ENCODE measurements around the gene SCARB1. TPM values are rescaled to one million over a fixed set of nuclear protein-coding genes. Genes with fewer than 3 reads are reported as not detected.

The SCARB1 gene
- polyA plus RNA-seq, 2 donors, result 7.4 to 8.6 TPM

DNA sequence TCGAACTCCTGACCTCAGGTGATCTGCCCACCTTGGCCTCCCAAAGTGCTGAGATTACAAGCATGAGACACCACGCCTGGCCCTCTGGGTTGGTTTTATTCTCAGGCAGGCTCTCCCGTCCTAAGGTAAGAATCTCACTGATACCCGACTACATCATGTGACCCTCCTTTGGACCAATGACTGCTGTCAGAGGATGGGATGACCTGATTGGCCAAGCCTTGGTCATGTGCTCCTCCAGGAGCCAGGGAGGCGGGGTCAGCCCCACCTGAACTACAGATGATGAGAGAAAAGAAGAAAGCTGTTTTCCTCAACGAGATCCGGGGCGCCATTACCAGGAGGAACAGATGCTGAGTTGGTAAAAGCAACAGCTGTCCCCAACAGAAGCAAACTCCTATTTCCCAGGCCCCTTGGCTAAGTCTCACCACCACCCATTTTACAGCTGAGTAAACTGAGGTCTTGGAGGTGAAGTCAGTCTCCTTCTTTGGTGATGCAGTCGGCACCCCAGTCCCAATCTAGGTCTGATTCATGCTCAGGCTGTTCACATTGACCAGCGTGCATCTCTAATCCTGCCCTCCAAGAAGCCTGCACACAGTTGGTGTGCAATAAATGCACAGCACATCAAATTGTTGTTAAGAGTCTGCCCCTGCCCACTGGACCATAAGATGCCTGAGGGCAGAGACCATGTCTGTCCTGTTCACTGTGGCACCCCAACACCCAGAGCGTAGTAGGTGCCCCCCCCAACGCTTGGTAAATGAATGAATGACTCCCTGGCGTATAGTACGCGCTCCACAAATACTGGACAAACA, 118.8 kb downstream of the SCARB1 start:
- Histone ChIP-seq H3K27ac (ENCODE audit: low read depth in 2 of 2, low read length in 1 of 2) (peak overlapping the region in 1 of 2 donors; percentile 27), H3K27me3 (ENCODE audit: control insufficient read depth in 1 of 2, insufficient read depth in 2 of 2, low read length in 2 of 2) (no peaks in the 10 kb centered on the region), H3K9me3 (ENCODE audit: control insufficient read depth in 2 of 2, insufficient read depth in 1 of 2, low read depth in 1 of 2, low read length in 1 of 2) (peaks cover 0 to 2% of the 10 kb centered on the region in 2 donors), H3K4me3 (ENCODE audit: low read depth in 1 of 2, low read length in 2 of 2) (no peak overlapping the region), H3K4me1 (ENCODE audit: control insufficient read depth in 2 of 2, insufficient read depth in 2 of 2, low read length in 1 of 2) (peaks cover 3 to 7% of the 10 kb centered on the region in 2 donors), H3K36me3 (ENCODE audit: control insufficient read depth in 2 of 2, insufficient read depth in 2 of 2, low read length in 1 of 2) (no peaks in the 10 kb centered on the region)
- 87 to 91% methylated on average over 15 of the region's 15 CpGs for WGBS, 2 donors

DNA sequence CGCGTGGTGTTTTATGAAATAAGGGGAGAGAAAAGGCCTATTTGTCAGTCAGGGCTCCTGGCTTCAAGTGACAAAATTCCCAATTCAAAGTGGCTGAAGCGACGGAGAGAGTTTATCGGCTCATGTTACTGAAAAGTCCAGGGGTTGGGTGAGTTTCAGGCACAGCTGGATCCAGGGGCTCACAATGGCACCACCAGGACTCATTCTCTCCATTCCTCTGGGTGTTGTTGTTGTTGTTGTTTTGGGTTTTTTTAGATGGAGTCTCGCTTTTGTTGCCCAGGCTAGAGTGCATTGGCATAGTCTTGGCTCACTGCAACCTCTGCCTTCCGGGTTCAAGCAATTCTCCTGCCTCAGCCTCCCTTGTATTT, 119.4 kb downstream of the SCARB1 start:
- Histone ChIP-seq H3K4me1 (ENCODE audit: control insufficient read depth in 2 of 2, insufficient read depth in 2 of 2, low read length in 1 of 2) (peaks cover 3 to 7% of the 10 kb centered on the region in 2 donors), H3K36me3 (ENCODE audit: control insufficient read depth in 2 of 2, insufficient read depth in 2 of 2, low read length in 1 of 2) (no peaks in the 10 kb centered on the region), H3K27ac (ENCODE audit: low read depth in 2 of 2, low read length in 1 of 2) (peak overlapping the region in 1 of 2 donors; percentile 27), H3K9me3 (ENCODE audit: control insufficient read depth in 2 of 2, insufficient read depth in 1 of 2, low read depth in 1 of 2, low read length in 1 of 2) (peaks cover 0 to 2% of the 10 kb centered on the region in 2 donors), H3K4me3 (ENCODE audit: low read depth in 1 of 2, low read length in 2 of 2) (no peak overlapping the region), H3K27me3 (ENCODE audit: control insufficient read depth in 1 of 2, insufficient read depth in 2 of 2, low read length in 2 of 2) (no peaks in the 10 kb centered on the region)
- WGBS, 2 donors, result 91 to 93% methylated on average over 7 of the region's 7 CpGs

DNA sequence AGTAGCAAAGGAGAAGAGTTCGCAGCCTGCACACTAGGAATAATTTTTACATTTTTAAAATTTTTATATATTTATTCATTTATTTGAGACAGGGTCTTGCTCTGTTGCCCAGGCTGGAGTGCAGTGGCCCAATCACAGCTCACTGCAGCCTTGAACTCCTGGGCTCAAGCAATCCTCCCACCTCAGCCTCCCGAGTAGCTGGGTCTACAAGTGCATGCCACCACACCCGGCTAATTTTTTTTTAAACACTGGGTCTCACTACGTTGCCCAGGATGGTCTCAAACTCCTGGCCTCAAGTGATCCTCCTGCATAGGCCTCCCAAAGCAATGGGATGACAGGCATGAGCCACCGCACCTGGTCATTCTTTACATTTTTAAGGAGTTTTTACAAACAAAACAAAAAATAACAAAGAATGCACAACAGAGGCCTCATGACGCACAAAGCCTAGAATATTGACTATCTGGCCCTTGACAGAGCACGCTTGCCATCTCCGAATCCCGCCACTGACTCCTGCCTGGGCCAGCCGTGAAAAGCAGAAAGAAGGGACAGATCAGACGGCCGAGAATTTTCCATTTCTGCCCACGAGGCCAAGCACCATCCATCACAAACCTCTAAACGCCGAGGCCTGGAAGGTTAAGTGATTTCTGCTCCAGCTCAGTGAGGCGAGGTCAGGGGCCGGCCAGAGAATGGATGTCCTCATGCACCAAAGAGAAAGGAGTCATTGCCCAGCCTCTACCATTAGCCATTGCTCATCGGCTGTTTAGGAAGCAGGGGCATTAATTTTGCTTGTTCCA, 120.0 kb downstream of the SCARB1 start:
- WGBS, 2 donors, result 80 to 83% methylated on average over 18 of the region's 18 CpGs
- peak overlapping the region; percentile 27 to 37 for H3K27ac ChIP-seq (ENCODE audit: low read depth in 2 of 2, low read length in 1 of 2)

DNA sequence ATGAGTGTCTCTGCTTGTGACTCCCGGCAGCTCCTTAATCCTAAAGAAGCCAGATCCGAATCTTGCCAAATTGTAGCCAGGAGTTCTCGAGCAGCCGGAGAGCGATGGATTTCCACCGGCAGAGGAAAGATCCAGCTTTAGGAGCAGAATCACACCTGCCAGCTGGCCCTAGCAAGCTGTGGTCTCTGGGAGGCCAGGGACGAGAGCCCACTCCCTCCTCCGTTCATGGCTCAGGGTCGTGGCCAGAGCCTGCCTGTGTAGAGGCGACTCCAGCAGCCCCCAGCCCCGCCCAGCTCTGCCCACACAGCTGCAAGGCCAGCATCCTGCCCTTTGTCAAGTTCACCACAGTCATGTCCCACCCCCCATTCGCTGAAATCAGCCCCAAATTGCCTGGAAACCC, 121.0 kb downstream of the SCARB1 start:
- 59 to 60% methylated on average over 12 of the region's 12 CpGs for WGBS, 2 donors
- Histone ChIP-seq H3K36me3 (ENCODE audit: control insufficient read depth in 2 of 2, insufficient read depth in 2 of 2, low read length in 1 of 2) (no peaks in the 10 kb centered on the region), H3K4me3 (ENCODE audit: low read depth in 1 of 2, low read length in 2 of 2) (no peak overlapping the region), H3K27ac (ENCODE audit: low read depth in 2 of 2, low read length in 1 of 2) (peak overlapping the region; percentile 25 to 77), H3K9me3 (ENCODE audit: control insufficient read depth in 2 of 2, insufficient read depth in 1 of 2, low read depth in 1 of 2, low read length in 1 of 2) (peaks cover 0 to 2% of the 10 kb centered on the region in 2 donors), H3K27me3 (ENCODE audit: control insufficient read depth in 1 of 2, insufficient read depth in 2 of 2, low read length in 2 of 2) (no peaks in the 10 kb centered on the region), H3K4me1 (ENCODE audit: control insufficient read depth in 2 of 2, insufficient read depth in 2 of 2, low read length in 1 of 2) (peaks cover 3 to 10% of the 10 kb centered on the region in 2 donors)

More for the DNA sequence above, 120.0 kb downstream of the SCARB1 start:
- Histone ChIP-seq H3K4me1 (ENCODE audit: control insufficient read depth in 2 of 2, insufficient read depth in 2 of 2, low read length in 1 of 2) (peaks cover 3 to 8% of the 10 kb centered on the region in 2 donors), H3K4me3 (ENCODE audit: low read depth in 1 of 2, low read length in 2 of 2) (no peak overlapping the region), H3K27me3 (ENCODE audit: control insufficient read depth in 1 of 2, insufficient read depth in 2 of 2, low read length in 2 of 2) (no peaks in the 10 kb centered on the region), H3K36me3 (ENCODE audit: control insufficient read depth in 2 of 2, insufficient read depth in 2 of 2, low read length in 1 of 2) (no peaks in the 10 kb centered on the region), H3K9me3 (ENCODE audit: control insufficient read depth in 2 of 2, insufficient read depth in 1 of 2, low read depth in 1 of 2, low read length in 1 of 2) (peaks cover 0 to 2% of the 10 kb centered on the region in 2 donors)

DNA sequence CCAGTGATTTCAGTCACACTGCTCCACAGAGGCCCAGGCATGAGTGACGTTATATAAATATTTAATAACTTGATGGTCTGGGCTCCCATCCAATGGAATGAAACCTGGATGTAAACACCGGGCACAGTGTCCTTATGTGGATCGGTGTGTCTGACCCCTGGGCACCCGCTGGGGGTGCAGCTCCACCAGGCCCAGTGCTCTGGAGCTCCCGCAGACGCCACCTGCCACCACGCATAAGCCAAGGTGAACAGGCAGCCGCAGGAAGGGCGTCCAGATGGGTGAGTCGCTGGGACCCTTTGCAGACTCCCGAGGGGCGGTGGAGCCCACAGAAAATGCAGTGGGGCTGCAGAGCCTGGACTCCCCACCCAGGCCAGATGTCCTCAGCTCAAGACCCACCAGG, 121.6 kb downstream of the SCARB1 start:
- Histone ChIP-seq H3K36me3 (ENCODE audit: control insufficient read depth in 2 of 2, insufficient read depth in 2 of 2, low read length in 1 of 2) (no peaks in the 10 kb centered on the region), H3K9me3 (ENCODE audit: control insufficient read depth in 2 of 2, insufficient read depth in 1 of 2, low read depth in 1 of 2, low read length in 1 of 2) (peaks cover 0 to 2% of the 10 kb centered on the region in 2 donors), H3K4me1 (ENCODE audit: control insufficient read depth in 2 of 2, insufficient read depth in 2 of 2, low read length in 1 of 2) (peaks cover 3 to 10% of the 10 kb centered on the region in 2 donors), H3K27ac (ENCODE audit: low read depth in 2 of 2, low read length in 1 of 2) (peak overlapping the region; percentile 25 to 77), H3K4me3 (ENCODE audit: low read depth in 1 of 2, low read length in 2 of 2) (no peak overlapping the region), H3K27me3 (ENCODE audit: control insufficient read depth in 1 of 2, insufficient read depth in 2 of 2, low read length in 2 of 2) (no peaks in the 10 kb centered on the region)
- WGBS, 2 donors, result 61 to 74% methylated on average over 12 of the region's 12 CpGs

DNA sequence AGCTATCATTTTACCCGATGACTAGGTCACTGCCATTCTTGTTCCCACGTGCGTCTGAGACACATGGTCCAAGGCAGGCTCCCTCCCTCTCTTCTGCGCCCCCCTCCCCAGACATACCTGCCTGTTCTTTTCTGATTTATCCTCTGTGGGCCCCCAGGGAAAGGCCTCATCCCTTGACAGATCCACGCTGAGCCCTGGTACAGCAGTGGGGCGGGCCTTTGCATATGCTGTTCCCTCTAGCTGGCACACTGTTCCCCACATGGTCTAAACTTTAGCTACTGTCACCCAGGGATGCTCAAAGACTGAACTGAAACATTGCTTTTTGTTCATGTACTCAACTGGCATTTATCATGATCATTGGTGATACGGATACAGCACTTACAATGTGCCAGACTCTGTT, 122.5 kb downstream of the SCARB1 start:
- Histone ChIP-seq H3K9me3 (ENCODE audit: control insufficient read depth in 2 of 2, insufficient read depth in 1 of 2, low read depth in 1 of 2, low read length in 1 of 2) (peaks cover 0 to 2% of the 10 kb centered on the region in 2 donors), H3K27ac (ENCODE audit: low read depth in 2 of 2, low read length in 1 of 2) (peak overlapping the region in 1 of 2 donors; percentile 51), H3K4me3 (ENCODE audit: low read depth in 1 of 2, low read length in 2 of 2) (no peak overlapping the region), H3K4me1 (ENCODE audit: control insufficient read depth in 2 of 2, insufficient read depth in 2 of 2, low read length in 1 of 2) (peaks cover 0 to 6% of the 10 kb centered on the region in 2 donors), H3K36me3 (ENCODE audit: control insufficient read depth in 2 of 2, insufficient read depth in 2 of 2, low read length in 1 of 2) (no peaks in the 10 kb centered on the region), H3K27me3 (ENCODE audit: control insufficient read depth in 1 of 2, insufficient read depth in 2 of 2, low read length in 2 of 2) (no peaks in the 10 kb centered on the region)
- WGBS, 2 donors, result 83 to 93% methylated on average over 7 of the region's 7 CpGs

DNA sequence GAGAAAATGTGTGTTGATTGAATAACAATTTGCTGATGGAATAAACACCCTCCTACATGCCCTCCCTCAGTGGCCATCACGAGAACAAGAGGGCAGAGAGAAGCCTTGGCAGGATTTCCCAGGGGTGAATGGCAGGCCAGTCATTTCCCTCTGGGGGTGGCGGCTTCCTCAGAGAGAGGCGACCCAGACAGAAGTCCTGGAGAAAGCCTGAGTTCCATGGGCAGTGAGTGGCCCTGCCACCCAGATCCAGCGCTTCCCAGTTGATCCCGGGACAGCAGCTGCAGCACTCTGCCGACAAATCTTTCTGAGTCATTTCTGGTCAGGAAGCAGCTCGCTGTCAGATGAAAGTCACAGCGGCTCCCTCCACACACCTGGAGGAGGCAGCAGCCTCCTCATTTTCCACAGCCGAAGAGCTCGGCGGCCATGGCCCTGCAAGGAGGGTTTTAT, 123.0 kb downstream of the SCARB1 start:
- 17 to 42% methylated on average over 11 of the region's 11 CpGs for WGBS, 2 donors

DNA sequence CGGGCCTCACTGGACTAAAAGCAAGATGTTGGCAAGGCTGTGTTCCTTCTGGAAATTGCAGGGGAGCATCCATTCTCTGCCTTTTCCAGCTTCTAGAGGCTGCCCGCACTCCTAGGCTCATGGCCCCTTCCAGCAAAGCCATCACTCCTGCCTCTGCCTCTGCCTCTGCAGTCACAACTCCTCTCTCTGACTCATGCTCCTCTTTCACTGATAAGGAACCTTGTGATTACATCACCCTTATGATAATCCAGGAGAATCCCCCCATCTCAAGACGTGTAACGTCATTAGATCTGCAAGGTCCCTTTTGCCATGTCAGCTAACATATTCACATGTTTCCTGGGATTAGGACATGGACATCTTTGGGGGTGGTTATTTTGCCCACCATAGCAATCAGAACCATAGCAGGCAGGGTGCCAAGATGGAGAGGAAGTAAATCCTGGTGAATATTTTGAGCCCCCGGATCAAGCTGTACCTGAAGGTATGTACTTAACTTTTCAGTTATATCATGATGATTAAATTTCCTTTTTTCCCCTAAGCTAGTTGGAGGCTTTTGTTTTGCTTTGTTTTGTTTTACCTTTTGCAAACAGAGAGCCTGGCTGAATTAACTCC, 123.6 kb downstream of the SCARB1 start:
- H3K27ac ChIP-seq (ENCODE audit: low read depth in 2 of 2, low read length in 1 of 2), result no peak overlapping the region
- 82 to 88% methylated on average over 5 of the region's 5 CpGs for WGBS, 2 donors
- no peaks in the 10 kb centered on the region for H3K27me3 ChIP-seq (ENCODE audit: control insufficient read depth in 1 of 2, insufficient read depth in 2 of 2, low read length in 2 of 2)
- H3K4me1 ChIP-seq (ENCODE audit: control insufficient read depth in 2 of 2, insufficient read depth in 2 of 2, low read length in 1 of 2), result peaks cover 0 to 3% of the 10 kb centered on the region in 2 donors
- H3K9me3 ChIP-seq (ENCODE audit: control insufficient read depth in 2 of 2, insufficient read depth in 1 of 2, low read depth in 1 of 2, low read length in 1 of 2), result peaks cover 0 to 2% of the 10 kb centered on the region in 2 donors
- H3K4me3 ChIP-seq (ENCODE audit: low read depth in 1 of 2, low read length in 2 of 2), result no peak overlapping the region
- H3K36me3 ChIP-seq (ENCODE audit: control insufficient read depth in 2 of 2, insufficient read depth in 2 of 2, low read length in 1 of 2), result no peaks in the 10 kb centered on the region

More for the DNA sequence above, 123.0 kb downstream of the SCARB1 start:
- H3K36me3 ChIP-seq (ENCODE audit: control insufficient read depth in 2 of 2, insufficient read depth in 2 of 2, low read length in 1 of 2), result no peaks in the 10 kb centered on the region
- H3K27me3 ChIP-seq (ENCODE audit: control insufficient read depth in 1 of 2, insufficient read depth in 2 of 2, low read length in 2 of 2), result no peaks in the 10 kb centered on the region
- peak overlapping the region in 1 of 2 donors; percentile 51 for H3K27ac ChIP-seq (ENCODE audit: low read depth in 2 of 2, low read length in 1 of 2)
- H3K4me3 ChIP-seq (ENCODE audit: low read depth in 1 of 2, low read length in 2 of 2), result no peak overlapping the region
- H3K9me3 ChIP-seq (ENCODE audit: control insufficient read depth in 2 of 2, insufficient read depth in 1 of 2, low read depth in 1 of 2, low read length in 1 of 2), result peaks cover 0 to 2% of the 10 kb centered on the region in 2 donors
- H3K4me1 ChIP-seq (ENCODE audit: control insufficient read depth in 2 of 2, insufficient read depth in 2 of 2, low read length in 1 of 2), result peaks cover 0 to 4% of the 10 kb centered on the region in 2 donors
